ENCODE results near the gene FOXN1. TPM values are rescaled to one million over a fixed set of nuclear protein-coding genes. Genes with fewer than 3 reads are reported as not detected.

Gene FOXN1
- total and polyA plus RNA-seq, 2 of the 13 experiments (the other 11 are each of a cell fraction or from before 2014, with no cell fraction given), result 0.01 TPM; not detected in 1

DNA sequence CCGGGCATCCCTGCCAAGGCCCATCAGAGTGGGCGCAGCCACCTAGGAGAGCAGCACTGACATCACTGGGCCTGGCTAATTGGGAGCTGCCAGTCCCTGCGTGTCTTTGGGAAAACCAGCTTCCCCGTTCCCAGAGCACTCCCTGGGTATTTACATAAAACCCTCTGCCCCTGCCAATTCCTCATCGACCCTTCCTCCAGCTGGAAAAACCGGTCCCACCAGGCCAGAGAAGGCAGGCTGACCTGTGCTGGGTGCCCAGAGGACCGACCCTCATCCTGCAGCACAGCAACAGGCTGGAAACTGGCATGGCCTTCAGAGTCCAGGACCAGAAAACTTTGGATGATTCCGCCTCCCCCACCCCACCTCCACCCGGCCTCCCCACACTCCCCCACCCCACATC, 8.2 kb upstream of the FOXN1 start (continued):
- no peak for TF ChIP-seq CENPX (CRISPR knock-in tag; IDR thresholded peaks at IDR 0.05)
- no peak for TF ChIP-seq SYNCRIP (IDR thresholded peaks at IDR 0.05; ENCODE audit: insufficient read depth, low read depth, low read length)
- TF ChIP-seq, protein P1, sequence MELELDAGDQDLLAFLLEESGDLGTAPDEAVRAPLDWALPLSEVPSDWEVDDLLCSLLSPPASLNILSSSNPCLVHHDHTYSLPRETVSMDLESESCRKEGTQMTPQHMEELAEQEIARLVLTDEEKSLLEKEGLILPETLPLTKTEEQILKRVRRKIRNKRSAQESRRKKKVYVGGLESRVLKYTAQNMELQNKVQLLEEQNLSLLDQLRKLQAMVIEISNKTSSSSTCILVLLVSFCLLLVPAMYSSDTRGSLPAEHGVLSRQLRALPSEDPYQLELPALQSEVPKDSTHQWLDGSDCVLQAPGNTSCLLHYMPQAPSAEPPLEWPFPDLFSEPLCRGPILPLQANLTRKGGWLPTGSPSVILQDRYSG (CRISPR knock-in tag; IDR thresholded peaks at IDR 0.05), result no peak
- TF ChIP-seq, protein P2, sequence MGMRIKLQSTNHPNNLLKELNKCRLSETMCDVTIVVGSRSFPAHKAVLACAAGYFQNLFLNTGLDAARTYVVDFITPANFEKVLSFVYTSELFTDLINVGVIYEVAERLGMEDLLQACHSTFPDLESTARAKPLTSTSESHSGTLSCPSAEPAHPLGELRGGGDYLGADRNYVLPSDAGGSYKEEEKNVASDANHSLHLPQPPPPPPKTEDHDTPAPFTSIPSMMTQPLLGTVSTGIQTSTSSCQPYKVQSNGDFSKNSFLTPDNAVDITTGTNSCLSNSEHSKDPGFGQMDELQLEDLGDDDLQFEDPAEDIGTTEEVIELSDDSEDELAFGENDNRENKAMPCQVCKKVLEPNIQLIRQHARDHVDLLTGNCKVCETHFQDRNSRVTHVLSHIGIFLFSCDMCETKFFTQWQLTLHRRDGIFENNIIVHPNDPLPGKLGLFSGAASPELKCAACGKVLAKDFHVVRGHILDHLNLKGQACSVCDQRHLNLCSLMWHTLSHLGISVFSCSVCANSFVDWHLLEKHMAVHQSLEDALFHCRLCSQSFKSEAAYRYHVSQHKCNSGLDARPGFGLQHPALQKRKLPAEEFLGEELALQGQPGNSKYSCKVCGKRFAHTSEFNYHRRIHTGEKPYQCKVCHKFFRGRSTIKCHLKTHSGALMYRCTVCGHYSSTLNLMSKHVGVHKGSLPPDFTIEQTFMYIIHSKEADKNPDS (CRISPR knock-in tag; IDR thresholded peaks at IDR 0.05), result no peak

DNA sequence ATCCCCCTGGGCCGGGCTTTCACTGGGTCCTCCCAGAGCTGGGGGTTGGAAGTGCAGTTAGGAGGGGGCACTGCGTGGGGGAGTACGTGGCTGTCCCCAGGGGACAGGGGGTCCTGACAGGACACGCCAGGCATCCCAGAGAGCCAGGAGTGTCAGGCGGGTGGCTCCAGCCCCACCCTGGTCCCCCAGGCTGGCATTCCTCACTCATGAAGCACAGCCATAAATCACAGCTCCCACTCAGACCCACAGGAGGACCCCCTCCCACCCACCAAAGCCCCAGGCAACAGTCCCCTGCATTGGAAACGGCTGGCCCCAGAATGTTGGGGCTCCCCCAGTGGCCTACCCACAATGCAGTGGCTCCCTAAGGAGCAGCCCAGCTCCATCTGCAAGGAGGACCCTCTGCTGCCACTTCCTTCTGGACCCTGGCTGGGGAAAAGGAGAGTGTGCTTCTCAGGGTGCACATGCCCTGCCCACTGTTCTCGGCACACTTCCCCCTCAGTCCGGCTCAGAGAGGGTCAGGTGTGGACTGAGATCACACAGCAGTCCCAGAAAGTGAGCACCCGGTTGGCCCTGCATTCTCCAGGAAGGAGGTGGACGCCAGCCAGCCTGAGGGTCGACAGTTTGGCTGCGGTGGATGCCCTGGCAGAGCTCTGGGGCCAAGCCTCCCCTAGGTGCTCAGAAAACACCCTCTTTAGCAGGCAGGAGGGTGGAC, 7.3 kb upstream of the FOXN1 start:
- in situ Hi-C loops (cut with HindIII; ENCODE audit: extremely low pct_ligation_motif_present, low pct_unique_long_range_greater_than_20kb), result loop anchor here (5.0 kb wide), 1 partner anchor 33 kb away; no protein-coding TSS in a partner anchor
- Histone ChIP-seq H3K27me3 (ENCODE audit: control insufficient read depth in 1 of 2, insufficient read depth in 2 of 2, low read length in 2 of 2) (peaks cover 1 to 12% of the 10 kb centered on the region in 2 experiments; a peak in 3 of 5 replicates), H3K27ac (ENCODE audit: extremely low read length, insufficient read depth, low read length) (no peak overlapping the region), H3K4me1 (ENCODE audit: insufficient read depth, low read length) (no peaks in the 10 kb centered on the region), H3K9me3 (ENCODE audit: low read length) (no peaks in the 10 kb centered on the region), H4K20me1 (ENCODE audit: insufficient read depth, low read length) (no peaks in the 10 kb centered on the region), H3K4me2 (ENCODE audit: low read depth, low read length) (no peak overlapping the region), H2AFZ (ENCODE audit: low read length) (no peak overlapping the region), H3K4me3 (replicated peaks in 1 of 3; ENCODE audit: insufficient read depth in 1 of 3, low read depth in 2 of 3, low read length in 3 of 3) (no peak overlapping the region), H3K79me2 (ENCODE audit: insufficient read depth, low read length) (no peaks in the 10 kb centered on the region), H3K9ac (ENCODE audit: insufficient read depth, low read depth, low read length) (no peak overlapping the region), H3K36me3 (replicated peaks in 1 of 2; ENCODE audit: control insufficient read depth in 1 of 2, insufficient read depth in 2 of 2, low read length in 2 of 2) (no peaks in the 10 kb centered on the region)
- no TSS peak for BruUV-seq (replicated peaks)
- TF ChIP-seq ZNF768 (CRISPR knock-in tag; IDR thresholded peaks at IDR 0.05), result peak; percentile 97
- no peak for TF ChIP-seq FOXJ3 (CRISPR knock-in tag; IDR thresholded peaks at IDR 0.05; ENCODE audit: borderline replicate concordance)
- no peak for FAIRE-seq
- ATAC-seq, result no peak
- CTCF ChIA-PET (ENCODE audit: low intra/inter-chr PET ratio, low total read pairs), result no interaction called here
- WGBS (ENCODE audit: low lambda C conversion rate), result 20% methylated on average over 5 of the region's 12 CpGs
- no peak for DNase-seq (ENCODE audit: low spot score)
- POLR2A ChIA-PET, result no interaction called here
- intact Hi-C loops (cut with micrococcal nuclease; ENCODE audit: unreplicated experiment), result no loop called here

Data from HepG2 (cell line).